ENCODE measurements around the gene NCS1.

NCS1 gene

DNA sequence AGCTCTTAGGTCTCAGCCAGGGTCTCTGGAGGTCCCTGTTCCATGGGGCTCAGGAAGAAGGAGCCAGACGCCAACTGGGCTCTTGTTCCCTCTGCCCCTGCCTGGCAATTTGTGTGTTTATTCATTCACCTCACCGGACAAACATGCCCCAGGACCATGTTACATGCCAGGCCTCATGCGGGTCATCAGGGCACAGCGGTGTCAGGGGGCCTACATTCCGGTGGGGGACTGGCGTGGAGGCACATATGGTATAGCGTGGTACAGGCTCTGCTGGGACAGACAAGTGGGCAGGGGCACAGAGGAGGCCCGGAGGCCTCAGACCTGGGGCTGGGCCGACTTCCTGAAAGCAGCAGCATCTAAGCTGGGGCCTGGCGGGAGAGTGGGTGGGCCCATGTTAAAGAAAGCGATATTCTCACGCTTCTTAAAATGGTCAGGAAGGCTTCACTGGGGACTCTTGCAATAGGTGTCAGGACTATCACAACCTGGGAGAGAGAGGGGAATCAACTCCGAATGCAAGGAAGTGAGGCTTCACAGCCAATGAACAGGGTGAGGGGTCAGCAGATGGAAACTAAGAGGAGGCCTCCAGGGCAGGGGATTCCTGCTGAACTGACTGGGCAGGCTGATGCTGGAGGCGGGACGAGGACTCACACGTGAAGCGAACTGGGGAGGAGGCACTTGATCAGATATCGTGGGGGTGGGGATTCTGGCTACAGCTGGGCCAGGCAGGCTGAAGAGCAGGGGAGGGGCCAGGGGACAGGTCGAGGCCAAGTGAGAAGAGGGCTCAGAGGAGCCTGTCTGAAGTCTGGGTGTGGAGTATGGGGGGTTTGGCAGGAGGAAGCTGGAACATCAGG, 41.9 kb downstream of the NCS1 start:
- DNase-seq (ENCODE audit: low read depth, low spot score): peak; percentile 48

DNA sequence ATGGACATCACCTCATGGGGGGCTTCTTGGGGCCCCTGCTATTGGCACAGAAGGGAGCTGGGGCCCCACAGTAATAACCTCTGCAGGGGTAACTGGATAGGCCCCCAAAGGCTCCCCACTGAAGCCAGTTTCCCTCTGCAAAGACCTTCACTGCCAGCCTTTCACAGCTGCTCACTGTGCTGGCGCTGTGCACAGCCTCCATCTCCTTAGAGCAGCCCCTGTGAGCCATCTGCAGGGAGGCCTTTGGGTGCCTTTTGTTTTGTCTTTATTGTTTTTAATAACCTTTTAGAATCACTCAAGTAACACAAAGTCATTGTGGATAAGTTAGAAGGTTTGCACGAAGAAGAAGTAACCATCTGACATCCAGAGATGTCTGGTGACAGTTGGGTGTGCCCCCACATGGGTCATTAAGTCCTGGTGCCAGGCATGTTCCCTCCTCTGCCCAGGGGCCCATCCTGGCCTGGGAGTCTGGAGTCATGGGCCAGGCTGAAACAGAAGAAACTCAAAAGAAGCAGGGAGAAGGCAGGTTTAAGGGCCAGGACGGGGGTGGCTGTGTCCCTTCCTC, 42.7 kb downstream of the NCS1 start:
- no peak for DNase-seq (ENCODE audit: low read depth, low spot score)

DNA sequence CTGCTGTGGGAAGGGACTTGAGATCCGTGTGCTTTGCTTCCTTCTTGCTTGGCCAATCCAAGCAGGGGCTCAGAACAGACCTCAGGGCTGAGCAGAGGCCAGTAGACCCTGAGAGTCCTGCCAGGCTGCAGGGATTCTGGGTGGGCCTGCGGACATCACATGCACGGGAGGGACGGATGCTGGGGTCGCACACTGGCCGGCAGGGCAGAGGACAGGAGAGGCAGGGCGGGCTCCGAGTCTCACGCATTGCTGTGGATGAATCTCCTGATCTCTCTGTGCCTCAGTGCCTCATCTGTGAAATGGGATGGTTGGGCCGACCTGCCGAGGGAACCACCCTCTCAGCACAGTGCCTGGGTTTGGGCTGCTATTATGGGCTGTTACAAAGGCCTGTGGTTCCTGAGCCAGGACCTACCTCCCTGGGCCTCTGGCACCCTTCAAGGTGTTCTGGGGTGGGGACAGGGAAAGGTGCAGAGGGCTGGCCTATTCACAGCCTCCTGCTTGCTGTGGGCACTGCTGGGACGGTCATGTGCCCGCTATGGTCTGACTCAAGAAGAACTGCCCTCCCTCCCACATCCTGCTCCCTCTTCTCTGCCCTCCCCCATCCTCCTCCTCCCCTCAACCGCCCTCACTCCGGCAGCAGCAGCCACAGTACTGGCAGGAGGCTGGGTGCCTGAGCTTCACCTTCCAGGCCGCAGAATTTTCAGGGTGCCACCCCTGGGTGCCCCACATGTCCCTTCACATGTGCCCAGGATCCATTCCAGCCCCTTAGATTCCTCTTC, 43.3 kb downstream of the NCS1 start:
- no peak for DNase-seq (ENCODE audit: low read depth, low spot score)

DNA sequence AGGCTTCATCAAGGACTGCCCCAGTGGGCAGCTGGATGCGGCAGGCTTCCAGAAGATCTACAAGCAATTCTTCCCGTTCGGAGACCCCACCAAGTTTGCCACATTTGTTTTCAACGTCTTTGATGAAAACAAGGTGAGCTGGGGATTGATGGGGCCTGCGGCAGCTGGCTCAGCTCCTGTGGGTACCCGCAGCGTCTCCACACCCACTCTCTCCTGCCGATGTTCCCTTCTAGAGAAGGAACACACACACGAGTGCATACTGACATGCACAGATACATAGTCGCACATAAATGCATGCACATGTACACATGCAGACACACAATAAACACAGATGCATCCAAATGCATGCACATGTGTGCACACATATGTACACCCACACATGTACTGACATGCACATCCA, 45.6 kb downstream of the NCS1 start:
- no peak for DNase-seq (ENCODE audit: low read depth, low spot score)

DNA sequence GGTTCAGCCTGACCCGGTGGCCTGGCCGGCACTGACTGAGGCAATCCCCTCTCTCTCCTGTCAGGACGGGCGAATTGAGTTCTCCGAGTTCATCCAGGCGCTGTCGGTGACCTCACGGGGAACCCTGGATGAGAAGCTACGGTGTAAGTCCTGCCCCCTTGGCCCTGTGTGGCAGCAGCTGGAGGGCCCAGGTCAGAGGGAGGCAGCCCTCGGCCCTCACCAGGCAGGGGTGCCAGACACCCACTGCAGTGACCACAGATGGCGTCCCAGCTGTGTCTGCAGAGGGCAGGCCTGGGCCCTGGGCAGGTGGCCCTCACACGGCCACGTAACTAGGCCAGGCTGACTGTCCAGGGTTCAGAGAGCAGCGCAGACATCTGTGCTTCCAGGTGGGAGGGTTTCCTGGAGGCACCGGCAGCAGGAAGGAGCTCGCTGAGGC, 47.5 kb downstream of the NCS1 start:
- DNase-seq (ENCODE audit: low read depth, low spot score): no peak

DNA sequence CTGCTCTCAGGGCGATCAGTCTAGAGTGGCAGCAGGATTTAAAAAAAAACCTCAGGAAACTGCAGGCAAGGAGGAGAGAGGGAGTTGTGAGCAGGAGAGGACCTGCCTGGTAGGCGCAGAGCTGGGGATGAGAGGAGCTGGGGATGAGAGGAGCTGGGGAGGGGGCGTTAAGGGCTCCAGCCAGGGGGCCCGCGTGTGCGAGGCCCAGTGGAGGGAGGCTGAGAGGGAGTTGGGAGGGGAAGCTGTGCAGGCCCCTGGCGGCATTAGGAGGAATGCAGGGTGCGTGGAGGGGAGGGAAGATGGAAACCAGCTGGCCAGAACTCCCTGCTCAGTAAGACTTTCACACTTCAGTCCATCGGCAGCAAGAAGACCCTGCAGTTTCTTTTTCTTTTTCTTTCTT, 48.1 kb downstream of the NCS1 start:
- DNase-seq (ENCODE audit: low read depth, low spot score): no peak

DNA sequence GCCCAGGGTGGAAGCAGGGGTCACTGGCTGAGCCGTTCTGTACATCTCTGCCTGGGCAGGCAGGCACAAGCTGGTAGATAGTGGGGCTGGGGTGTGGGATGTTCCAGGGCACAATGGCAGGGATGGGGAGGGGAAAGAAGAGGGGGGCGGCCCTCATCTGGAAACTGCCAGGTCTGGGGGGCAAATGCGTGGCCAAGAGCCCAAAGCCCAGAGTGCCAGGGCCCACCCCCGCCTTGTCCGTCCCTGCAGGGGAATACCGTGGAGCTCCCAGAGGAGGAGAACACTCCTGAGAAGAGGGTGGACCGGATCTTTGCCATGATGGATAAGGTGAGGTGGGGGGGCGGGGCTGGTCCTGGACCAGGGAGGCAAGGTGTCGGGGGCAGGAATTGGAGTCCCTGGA, 50.6 kb downstream of the NCS1 start:
- DNase-seq (ENCODE audit: low read depth, low spot score): no peak

DNA sequence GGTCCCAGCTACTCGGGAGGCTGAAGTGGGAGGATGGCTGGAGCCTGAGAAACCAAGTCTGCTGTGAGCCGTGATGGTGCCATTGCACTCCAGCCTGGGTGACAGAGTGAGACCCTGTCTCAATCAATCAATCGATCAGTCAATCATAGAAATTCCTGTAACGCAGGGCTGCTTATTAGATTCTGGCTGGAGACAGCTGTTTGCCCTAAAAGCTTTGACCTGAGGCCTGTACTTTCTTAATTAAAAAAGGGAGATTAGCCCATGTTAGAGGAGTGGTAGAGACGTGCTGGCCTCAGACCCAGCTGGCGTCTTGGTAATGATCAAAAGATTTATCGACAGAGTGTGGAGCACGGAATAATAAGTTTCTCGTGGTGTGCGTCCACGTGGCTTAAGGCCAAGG, 52.9 kb downstream of the NCS1 start:
- no peak for DNase-seq (ENCODE audit: low read depth, low spot score)

DNA sequence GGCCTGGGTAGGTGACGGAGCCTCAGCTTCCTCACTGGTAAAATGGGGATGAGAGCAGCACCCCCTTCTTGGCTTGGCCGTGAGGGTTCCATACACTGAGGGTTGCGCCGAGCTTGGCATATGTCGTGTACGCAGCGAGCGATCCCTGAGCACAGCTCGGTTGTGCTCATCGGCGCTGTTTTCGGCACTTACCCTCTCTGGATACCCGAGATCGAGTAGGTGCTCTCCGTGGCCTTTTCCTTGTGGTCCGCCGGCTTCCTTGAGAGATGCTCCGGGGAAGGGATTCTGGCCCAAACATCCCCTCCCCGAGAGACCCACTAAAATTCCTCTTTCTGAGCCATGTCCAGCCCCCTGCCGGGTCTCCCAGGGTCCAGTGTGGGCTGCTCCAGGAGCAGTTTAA, 53.4 kb downstream of the NCS1 start:
- no peak for DNase-seq (ENCODE audit: low read depth, low spot score)

DNA sequence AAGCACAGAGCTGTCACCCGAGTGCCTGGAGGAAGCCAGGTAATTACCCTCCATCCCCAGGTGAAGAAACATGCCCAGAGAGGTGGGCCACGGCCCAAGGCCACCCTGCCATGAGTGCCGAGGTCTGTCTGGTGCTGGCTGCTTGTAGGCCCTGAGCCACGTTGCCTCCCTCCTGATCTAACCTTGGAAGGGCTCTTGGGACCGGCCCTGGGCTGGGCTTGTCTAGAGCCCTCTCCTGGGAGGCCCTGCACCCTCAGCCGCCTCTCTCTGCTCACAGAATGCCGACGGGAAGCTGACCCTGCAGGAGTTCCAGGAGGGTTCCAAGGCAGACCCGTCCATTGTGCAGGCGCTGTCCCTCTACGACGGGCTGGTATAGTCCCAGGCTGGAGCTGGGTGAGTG, 53.9 kb downstream of the NCS1 start:
- no peak for DNase-seq (ENCODE audit: low read depth, low spot score)

DNA sequence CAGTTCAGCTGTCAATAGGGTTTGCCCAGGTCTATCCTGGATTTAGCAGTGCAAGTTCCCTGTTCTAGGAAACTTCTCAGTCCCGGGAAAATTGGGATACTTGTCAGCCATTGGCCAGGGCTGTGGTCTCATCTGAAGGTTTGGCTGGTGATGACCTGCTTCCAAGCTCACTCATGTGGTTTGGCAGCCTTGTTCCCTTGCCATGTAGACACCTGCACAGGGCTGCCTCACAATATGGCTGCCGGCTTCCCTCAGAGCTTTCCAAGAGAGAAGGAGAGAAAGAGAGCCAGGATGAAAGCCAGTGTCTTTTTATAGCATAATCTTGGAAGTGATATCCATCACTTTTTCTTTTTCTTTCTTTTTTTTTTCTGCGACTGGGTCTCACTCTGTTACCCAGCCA, 55.6 kb downstream of the NCS1 start:
- DNase-seq (ENCODE audit: low read depth, low spot score): no peak

DNA sequence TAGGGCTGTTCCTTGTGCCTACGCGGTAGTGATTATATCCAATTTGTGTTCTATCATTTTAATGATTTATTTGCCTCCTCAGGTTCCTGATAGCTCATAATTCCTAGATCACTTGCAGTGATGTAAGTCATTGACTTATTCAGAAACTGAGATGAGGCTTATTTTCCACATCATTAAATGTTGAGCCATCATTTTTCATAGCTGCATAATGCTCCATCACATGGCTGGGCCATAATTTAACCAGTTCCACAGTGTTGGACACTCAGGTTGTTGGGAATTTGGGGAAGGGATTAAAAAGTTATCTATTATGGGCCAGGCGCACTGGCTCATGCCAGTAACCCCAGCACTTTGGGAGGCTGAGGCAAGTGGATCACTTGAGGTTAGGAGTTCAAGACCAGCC, 57.6 kb downstream of the NCS1 start:
- DNase-seq (ENCODE audit: low read depth, low spot score): no peak

DNA sequence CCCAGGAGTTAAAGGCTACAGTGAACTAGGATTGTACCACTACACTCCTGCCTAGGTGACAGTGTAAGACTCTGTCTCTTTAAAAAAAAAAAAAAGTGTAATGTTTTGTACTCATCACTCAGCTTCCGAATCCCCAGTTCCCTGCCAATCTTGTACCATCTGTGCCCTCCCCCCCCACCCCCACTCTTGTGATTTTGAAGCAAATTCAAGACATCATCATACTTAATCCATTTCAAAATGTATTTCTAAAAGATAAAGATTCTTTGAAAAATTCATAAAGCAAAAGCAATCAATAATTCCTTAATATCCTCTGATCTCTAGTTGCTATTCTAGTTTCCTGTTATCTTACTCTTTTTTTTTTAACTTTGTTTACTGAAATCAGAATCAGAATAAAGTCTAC, 58.4 kb downstream of the NCS1 start:
- no peak for DNase-seq (ENCODE audit: low read depth, low spot score)

DNA sequence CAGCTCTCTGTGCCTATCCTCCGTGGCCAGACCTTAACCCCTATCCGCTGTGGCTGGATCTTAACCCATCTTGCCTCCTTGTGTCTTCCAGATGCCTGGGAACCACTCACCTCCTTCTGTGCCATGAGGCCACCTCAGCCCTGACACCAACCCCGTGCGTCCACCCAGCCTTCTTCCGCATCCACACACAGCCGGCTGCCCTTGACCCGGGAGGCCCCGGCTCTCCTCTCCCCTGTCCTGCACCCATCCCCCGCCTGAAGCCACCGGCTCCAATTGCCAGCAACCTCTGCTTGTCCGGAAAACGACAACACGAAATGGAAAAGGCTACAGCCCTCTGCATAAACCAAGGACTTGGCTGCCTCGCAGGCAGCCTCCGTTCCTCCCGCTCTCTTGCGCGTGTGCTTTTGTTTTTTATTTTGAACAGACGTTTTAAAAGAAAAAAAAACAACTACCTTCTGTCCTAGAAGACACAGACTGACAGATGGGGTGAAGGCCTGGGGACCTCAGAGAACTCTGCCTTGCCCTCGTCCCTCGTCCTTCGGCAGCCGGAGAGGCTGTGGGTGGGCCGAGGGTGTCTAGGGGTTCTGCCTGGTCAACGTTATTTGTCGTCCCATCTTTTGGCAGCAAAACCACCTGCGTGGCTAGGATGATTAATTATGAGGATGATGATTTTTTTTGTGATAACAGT, 60.8 kb downstream of the NCS1 start:
- DNase-seq (ENCODE audit: low read depth, low spot score): no peak

DNA sequence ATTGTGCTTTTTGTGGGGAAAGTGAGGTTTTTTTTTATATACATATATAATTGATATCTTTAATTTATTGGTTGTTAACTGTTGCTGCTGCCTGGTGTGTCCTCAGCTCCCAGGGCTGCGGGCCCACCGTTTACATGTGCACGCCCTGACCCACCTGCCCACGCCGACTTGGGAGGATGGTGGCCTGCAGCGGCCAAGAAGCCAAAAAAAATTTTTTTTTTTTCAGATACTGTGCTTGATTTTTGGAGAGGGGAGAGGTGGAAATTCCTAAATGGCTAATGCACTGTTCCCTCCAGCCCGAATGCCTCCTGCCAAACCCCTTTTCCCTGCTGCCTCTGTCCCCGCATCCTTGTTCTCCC, 61.4 kb downstream of the NCS1 start:
- no peak for DNase-seq (ENCODE audit: low read depth, low spot score)

DNA sequence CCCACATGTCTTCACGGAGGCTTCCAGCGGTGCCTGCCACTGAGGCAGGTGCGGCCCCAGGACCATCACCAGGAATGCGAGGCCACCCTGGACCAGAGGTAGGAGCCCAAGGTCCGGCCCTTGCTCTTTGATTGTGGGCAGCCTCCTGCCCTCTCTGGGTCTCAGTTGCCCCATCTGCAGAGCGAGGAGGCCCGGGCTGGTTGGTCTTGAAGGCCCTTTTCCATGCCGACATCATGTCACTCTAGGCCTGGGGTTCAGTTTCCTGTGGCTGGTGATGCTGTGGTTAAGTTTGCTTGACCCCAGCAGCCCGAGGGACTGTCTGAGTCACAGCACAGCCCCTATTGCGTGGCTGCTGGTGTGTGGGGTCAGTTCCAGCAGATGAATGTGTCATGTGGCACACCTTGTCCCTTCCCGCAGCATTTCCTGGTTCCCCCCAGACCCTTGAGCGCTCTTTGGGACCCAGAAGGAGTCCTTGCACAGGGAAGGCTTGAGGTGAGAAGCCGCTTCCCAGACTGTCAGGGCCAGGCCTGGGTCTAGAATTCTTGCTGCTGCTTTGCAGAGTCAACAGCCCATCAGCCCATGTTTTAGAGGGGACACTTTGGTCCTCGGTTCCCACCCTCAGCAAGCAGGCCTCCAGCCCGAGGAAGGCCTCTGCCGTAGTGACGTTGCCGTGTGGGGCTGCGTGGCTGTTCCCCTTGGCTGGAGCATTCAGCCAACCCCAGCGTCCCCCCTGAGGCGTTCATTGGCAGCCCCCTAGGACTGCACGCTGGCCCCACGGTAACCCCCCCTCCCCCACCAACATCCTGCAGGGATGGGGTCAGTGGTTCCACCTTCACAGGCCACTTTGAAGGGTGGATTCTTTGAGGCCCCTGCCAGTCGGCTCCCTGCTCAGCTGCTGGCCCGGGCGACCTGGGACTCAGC, 62.4 kb downstream of the NCS1 start:
- DNase-seq (ENCODE audit: low read depth, low spot score): no peak

DNA sequence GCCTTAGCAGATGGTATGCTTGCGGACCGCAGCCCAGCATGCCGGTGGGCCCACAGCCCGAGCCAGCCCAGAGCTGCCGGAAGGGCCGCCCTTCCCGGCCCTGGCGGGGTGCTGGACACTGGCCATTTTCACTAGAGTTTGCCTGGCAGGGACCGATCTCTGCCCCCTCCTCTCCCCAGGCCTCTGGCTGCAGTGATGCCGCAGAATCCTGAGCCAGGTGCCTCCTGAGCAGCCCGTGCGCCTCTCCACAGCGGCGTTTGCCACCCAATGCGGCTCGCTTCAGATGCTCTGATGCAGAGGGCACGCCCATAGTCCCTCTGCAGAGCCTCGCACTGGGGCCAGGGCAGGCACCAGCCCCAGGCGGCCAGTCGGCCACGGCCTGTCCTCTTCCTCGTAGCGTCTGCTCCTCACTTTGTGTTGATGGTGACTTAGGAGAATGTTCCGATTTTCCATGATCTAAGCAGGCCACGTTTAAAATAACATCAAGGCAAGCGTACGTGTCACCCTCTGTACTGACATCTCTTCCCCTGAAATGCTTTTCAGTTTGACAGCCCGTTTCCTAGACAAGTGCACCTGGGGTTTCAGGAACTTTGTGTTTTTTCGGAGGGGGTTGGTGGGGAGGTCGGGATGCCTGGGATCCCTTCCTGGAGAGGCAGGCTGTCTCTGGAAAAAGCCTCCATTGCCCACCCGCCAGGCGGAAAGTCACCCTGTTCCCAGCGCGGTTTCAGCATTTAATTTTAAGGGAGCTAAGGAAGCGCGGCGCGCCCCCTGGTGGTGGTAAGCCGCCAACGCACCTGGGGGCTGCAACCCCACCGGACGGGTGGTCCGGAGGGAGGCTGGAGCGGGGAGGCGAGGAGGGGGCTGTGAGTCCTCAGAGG, 63.6 kb downstream of the NCS1 start:
- DNase-seq (ENCODE audit: low read depth, low spot score): no peak

DNA sequence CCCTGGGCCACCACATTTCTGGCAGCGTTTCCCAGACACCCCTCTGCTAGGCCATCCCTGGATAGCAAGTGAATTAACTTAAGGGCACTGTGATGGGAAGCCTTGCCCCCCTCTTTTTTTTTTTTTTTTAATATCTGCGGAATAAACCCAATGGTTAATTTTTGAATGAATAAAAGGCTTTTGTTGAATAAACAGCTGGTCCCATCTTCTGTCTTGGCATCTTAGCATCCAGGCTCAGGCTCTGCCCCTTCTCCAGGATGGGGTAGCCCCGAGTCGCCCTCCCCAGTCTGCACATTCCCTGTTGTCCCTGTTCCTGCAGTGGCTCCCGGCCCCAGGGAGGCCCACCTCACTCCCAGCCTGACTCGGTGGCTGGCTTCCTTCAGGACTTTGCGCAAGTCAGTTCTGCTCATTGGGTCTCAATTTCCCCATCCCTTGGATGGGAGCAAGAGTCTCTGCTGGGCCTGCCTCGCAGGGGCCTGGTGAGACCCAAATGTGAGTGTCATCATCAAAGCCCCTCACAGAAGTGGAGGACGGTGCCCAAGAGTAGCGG, 64.3 kb downstream of the NCS1 start:
- DNase-seq (ENCODE audit: low read depth, low spot score): no peak

DNA sequence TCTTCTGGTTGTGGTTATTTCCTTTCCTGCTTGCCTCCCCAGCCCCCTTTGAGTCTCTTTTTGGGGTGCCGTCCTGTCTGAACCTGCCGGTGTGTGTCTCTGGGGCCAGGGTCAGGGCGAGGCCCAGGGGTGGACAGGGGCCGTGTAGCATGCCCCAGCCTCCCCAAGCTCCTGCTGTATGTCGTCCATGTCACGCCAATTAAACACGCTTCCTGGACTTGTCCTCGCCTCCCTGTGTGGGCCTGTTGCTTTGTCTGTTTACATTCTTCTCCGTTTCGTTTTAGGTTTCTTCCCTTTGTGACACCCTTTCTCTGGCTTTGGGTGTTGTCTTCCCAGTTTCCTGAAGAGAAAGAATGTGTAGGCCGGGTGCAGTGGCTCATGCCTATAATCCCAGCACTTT, 64.9 kb downstream of the NCS1 start:
- no peak for DNase-seq (ENCODE audit: low read depth, low spot score)
